ENCODE results near the gene BLOC1S3. TPM values are rescaled to one million over a fixed set of nuclear protein-coding genes. Genes with fewer than 3 reads are reported as not detected.

Gene BLOC1S3
- total and polyA plus RNA-seq, 2 of the 13 experiments (the other 11 are each of a cell fraction or from before 2014, with no cell fraction given) = 4.3 to 4.8 TPM

- TF ChIP-seq AGO1 (IDR thresholded peaks at IDR 0.05; ENCODE audit: low read depth, low read length, poor library complexity, severe bottlenecking) (no peak), BRCA1 (CRISPR knock-in tag; IDR thresholded peaks at IDR 0.05) (no peak), ZSCAN12 (CRISPR knock-in tag; IDR thresholded peaks at IDR 0.05) (no peak), KLF11 (CRISPR knock-in tag; IDR thresholded peaks at IDR 0.05) (no peak), ZMYM2 (CRISPR knock-in tag; IDR thresholded peaks at IDR 0.05) (no peak), GPBP1L1 (CRISPR knock-in tag; IDR thresholded peaks at IDR 0.05) (no peak), PHF5A (CRISPR knock-in tag; IDR thresholded peaks at IDR 0.05; ENCODE audit: low read depth, unreplicated experiment) (no peak), ZNF777 (CRISPR knock-in tag; IDR thresholded peaks at IDR 0.05) (no peak), SRSF9 (IDR thresholded peaks at IDR 0.05; ENCODE audit: borderline replicate concordance, insufficient read depth, low read depth, low read length, poor library complexity, severe bottlenecking) (no peak), MYC (CRISPR knock-in tag; IDR thresholded peaks at IDR 0.05; ENCODE audit: borderline replicate concordance) (no peak), ZNF17 (CRISPR knock-in tag; IDR thresholded peaks at IDR 0.05) (no peak), ZNF652 (CRISPR knock-in tag; IDR thresholded peaks at IDR 0.05; ENCODE audit: borderline replicate concordance, low read depth) (no peak), ZNF234 (CRISPR knock-in tag; conservative IDR thresholded peaks at IDR 0.05) (no peak), SOX13 (IDR thresholded peaks at IDR 0.05) (no peak), SOX13 (CRISPR knock-in tag; conservative IDR thresholded peaks at IDR 0.05 in 1 of 2, IDR thresholded peaks at IDR 0.05 in 1 of 2) (no peak), TAF15 (IDR thresholded peaks at IDR 0.05; ENCODE audit: low read depth, low read length, poor library complexity, severe bottlenecking) (no peak), ZNF709 (CRISPR knock-in tag; IDR thresholded peaks at IDR 0.05) (no peak), PRPF4 (IDR thresholded peaks at IDR 0.05; ENCODE audit: low read depth, low read length, poor library complexity, severe bottlenecking) (no peak), ZNF710 (CRISPR knock-in tag; IDR thresholded peaks at IDR 0.05; ENCODE audit: borderline replicate concordance) (no peak), KMT2A (CRISPR knock-in tag; IDR thresholded peaks at IDR 0.05) (0 out of 2 replicates have a peak, but pooled peaks have one; percentile 35), ZNF550 (CRISPR knock-in tag; IDR thresholded peaks at IDR 0.05; ENCODE audit: borderline replicate concordance) (no peak), ZNF567 (CRISPR knock-in tag; IDR thresholded peaks at IDR 0.05; ENCODE audit: borderline replicate concordance) (no peak), KDM5B (CRISPR knock-in tag; IDR thresholded peaks at IDR 0.05; ENCODE audit: borderline replicate concordance) (no peak), SP4 (CRISPR knock-in tag; IDR thresholded peaks at IDR 0.05) (no peak), CERS6 (CRISPR knock-in tag; IDR thresholded peaks at IDR 0.05) (no peak)
Observed at GRCh38 chr19:45130888-45131615, 47.5 kb upstream of the BLOC1S3 start (continued).

All from HepG2 (cell line).